Measurements from ENCODE around the gene USP43. TPM values are rescaled to one million over a fixed set of nuclear protein-coding genes. Genes with fewer than 3 reads are reported as not detected.

The USP43 gene
- total RNA-seq, 2 experiments from 2014 or later, result 0.17 to 0.32 TPM

GRCh38 chr17:9768381-9768934, 123.1 kb downstream of the USP43 start:
- ChIA-PET POLR2A (no interaction called here), CTCF (interaction anchor here (0.6 to 1.7 kb wide), 2 partner anchors 15 to 192 kb away, joined by 3 to 7 read pairs; partner anchors contain the start of genes CFAP52 and STX8)

- ChIA-PET POLR2A (no interaction called here), CTCF (interaction anchor here (1.7 kb wide), 1 partner anchor 193 kb away, joined by 7 read pairs; the partner anchor contains the start of genes CFAP52 and STX8)
Observed at GRCh38 chr17:9769036-9769695, 123.8 kb downstream of the USP43 start.

- POLR2A ChIA-PET, result no interaction called here
- CTCF ChIA-PET, result no interaction called here
Observed at GRCh38 chr17:9771465-9771864, 126.1 kb downstream of the USP43 start.

- ChIA-PET CTCF (no interaction called here), POLR2A (no interaction called here)
Observed at GRCh38 chr17:9772658-9773057, 127.3 kb downstream of the USP43 start.

GRCh38 chr17:9776911-9777310, 131.6 kb downstream of the USP43 start:
- ChIA-PET CTCF (no interaction called here), POLR2A (no interaction called here)

Other genes with a start within 250 kb of the USP43 start
- 10 to 100 TPM; 58.7 to 66.3 TPM for gene STX8, start 69.7 kb upstream of the USP43 start, total RNA-seq
- gene CFAP52, start 68.9 kb upstream of the USP43 start, total RNA-seq, result not detected
- not detected for gene DHRS7C, start 146.1 kb downstream of the USP43 start, total RNA-seq
- not detected for gene GSG1L2, start 176.6 kb downstream of the USP43 start, total RNA-seq
- gene GLP2R, start 180.4 kb downstream of the USP43 start, total RNA-seq, result not detected